Endodermal cell (in vitro differentiated cells): ENCODE data around the gene EIF4A2. TPM values are rescaled to one million over a fixed set of nuclear protein-coding genes. Genes with fewer than 3 reads are reported as not detected.
A peak's percentile ranks its signal among the peaks of the same experiment; 100 is the strongest.
"Not testable (repeated sequence)": the region's sequence is repeated elsewhere in the genome, so short reads cannot be mapped to it uniquely, and the experiment has no call there.

Experiments
- DNase-seq: peaks from one replicate; pipeline ENCODE4 v3.0.0-alpha.2; 2017
- H3K27ac ChIP-seq: 2 replicates; pipeline ENCODE4 v1.5.1; 2013; ENCODE audit warnings: mild to moderate bottlenecking, low read depth, low read length, moderate library complexity
- H3K27me3 ChIP-seq: 2 replicates; pipeline ENCODE4 v1.6.1; 2013; ENCODE audit warnings: mild to moderate bottlenecking, low read length, moderate library complexity; ENCODE audit not compliant: insufficient read depth, control insufficient read depth, poor library complexity, severe bottlenecking
- H3K36me3 ChIP-seq: 2 replicates; pipeline ENCODE4 v1.7.0; 2013; ENCODE audit warnings: mild to moderate bottlenecking, low read length, moderate library complexity; ENCODE audit not compliant: control insufficient read depth, insufficient read depth
- H3K4me1 ChIP-seq: one replicate; pipeline ENCODE4 v1.7.0; 2013; ENCODE audit warnings: low read length; ENCODE audit not compliant: control insufficient read depth, insufficient read depth
- H3K4me3 ChIP-seq: 2 replicates; pipeline ENCODE4 v1.5.1; 2013; ENCODE audit warnings: mild to moderate bottlenecking, low read length, moderate library complexity
- H3K9ac ChIP-seq: 2 replicates; pipeline ENCODE4 v1.6.1; 2013; ENCODE audit warnings: mild to moderate bottlenecking, low read length, moderate library complexity; ENCODE audit not compliant: poor library complexity, severe bottlenecking; ENCODE audit errors: extremely low read depth
- H3K9me3 ChIP-seq: 2 replicates; pipeline ENCODE4 v1.6.1; 2013; ENCODE audit warnings: mild to moderate bottlenecking, low read length, moderate library complexity; ENCODE audit not compliant: control insufficient read depth
- H3K27ac Mint-ChIP-seq: 2 replicates; pipeline ENCODE4 v1.8.0; 2020; ENCODE audit warnings: mixed read lengths
- H3K27me3 Mint-ChIP-seq: 2 replicates; pipeline ENCODE4 v1.8.0; 2021; ENCODE audit warnings: mild to moderate bottlenecking, mixed read lengths; ENCODE audit not compliant: insufficient read depth
- H3K36me3 Mint-ChIP-seq: 2 replicates; pipeline ENCODE4 v1.8.0; 2020; ENCODE audit warnings: low read depth, mixed read lengths
- H3K4me1 Mint-ChIP-seq: 2 replicates; pipeline ENCODE4 v1.8.0; 2020; ENCODE audit warnings: mixed read lengths
- H3K4me3 Mint-ChIP-seq: 2 replicates; pipeline ENCODE4 v1.8.0; 2020; ENCODE audit warnings: mild to moderate bottlenecking, moderate library complexity, mixed read lengths
- H3K9me3 Mint-ChIP-seq: 2 replicates; pipeline ENCODE4 v1.8.0; 2020; ENCODE audit warnings: mild to moderate bottlenecking, mixed read lengths
- WGBS, 2 experiments: methylation state at CpG; one replicate each; pipeline versions ENCODE4 v1.1.5 to v1.1.7; 2013; ENCODE audit warnings: missing lambda C conversion rate in 2 of 2, mixed read lengths in 1 of 2; ENCODE audit not compliant: insufficient coverage in 1 of 2, insufficient read length in 1 of 2; 5-methylcytosine and 5-hydroxymethylcytosine counted together
- total RNA-seq, 2 donors: library from RNA; stranded (reverse); fragmentation: NEBNext Ultra II Directional in 1 of 2; extraction: Animal tissue kit (Norgen Biotek cat#: 25700) in 1 of 2; gene quantifications; 2 replicates in 1 of 2; 3 replicates in 1 of 2; pipeline ENCODE4 v1.2.1, GENCODE V29; 2021
- TF ChIP-seq, protein P1 (sequence below): fragments of 200-600 bp; sonication (generic); conservative IDR thresholded peaks from 2 replicates; pipeline ENCODE4 v1.5.0; 2021; ENCODE audit warnings: antibody characterized with exemption, mild to moderate bottlenecking

Gene EIF4A2
- total RNA-seq, 2 donors from 2014 or later, result 329 TPM

DNA sequence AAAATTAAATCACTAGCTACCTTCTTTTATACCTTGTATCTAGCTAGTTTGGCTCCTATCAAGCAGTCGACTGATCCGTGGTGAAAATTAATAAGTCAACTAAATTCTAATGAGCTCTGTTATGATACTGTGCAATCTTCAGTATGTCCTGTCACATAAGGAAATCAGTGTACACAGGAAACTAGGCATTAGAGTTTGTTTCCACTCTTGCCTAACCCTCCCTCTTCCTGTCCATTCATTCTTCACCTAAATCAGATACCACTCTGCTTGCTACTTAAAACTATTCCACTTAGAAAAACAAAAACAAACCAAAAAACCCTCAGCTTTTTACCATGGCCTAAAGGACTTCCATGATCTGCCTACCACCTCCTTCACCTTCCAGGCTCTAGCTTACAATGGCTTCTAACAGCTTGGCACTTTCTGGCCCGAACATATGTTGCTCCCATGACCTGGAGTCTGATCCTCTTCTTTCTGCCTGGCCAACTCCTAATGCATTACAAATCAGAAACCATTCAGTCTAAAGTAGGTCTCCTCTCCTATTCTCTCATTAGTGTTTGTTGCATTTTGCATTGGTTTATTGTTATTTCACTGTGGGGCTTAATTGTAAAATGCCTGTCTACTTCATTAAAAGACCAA lies 15.0 kb downstream of the EIF4A2 start:
- no peak overlapping the region for H3K4me3 ChIP-seq
- no peak overlapping the region for H3K4me3 Mint-ChIP-seq
- no peaks in the 10 kb centered on the region for H3K9me3 Mint-ChIP-seq
- no peak overlapping the region for H3K27ac ChIP-seq
- H3K27ac Mint-ChIP-seq, result no peak overlapping the region
- H3K9ac ChIP-seq, result no peak overlapping the region
- no peaks in the 10 kb centered on the region for H3K27me3 Mint-ChIP-seq
- no peaks in the 10 kb centered on the region for H3K27me3 ChIP-seq
- H3K36me3 ChIP-seq, result peaks cover 88% of the 10 kb centered on the region
- peak; percentile 22 for DNase-seq
- WGBS, 2 experiments, result 94 to 96% methylated on average over 3 of the region's 3 CpGs
- H3K36me3 Mint-ChIP-seq, result peaks cover 67% of the 10 kb centered on the region
- H3K4me1 ChIP-seq, result no peaks in the 10 kb centered on the region
- H3K4me1 Mint-ChIP-seq, result no peaks in the 10 kb centered on the region
- TF ChIP-seq, protein P1, sequence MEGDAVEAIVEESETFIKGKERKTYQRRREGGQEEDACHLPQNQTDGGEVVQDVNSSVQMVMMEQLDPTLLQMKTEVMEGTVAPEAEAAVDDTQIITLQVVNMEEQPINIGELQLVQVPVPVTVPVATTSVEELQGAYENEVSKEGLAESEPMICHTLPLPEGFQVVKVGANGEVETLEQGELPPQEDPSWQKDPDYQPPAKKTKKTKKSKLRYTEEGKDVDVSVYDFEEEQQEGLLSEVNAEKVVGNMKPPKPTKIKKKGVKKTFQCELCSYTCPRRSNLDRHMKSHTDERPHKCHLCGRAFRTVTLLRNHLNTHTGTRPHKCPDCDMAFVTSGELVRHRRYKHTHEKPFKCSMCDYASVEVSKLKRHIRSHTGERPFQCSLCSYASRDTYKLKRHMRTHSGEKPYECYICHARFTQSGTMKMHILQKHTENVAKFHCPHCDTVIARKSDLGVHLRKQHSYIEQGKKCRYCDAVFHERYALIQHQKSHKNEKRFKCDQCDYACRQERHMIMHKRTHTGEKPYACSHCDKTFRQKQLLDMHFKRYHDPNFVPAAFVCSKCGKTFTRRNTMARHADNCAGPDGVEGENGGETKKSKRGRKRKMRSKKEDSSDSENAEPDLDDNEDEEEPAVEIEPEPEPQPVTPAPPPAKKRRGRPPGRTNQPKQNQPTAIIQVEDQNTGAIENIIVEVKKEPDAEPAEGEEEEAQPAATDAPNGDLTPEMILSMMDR, result no peak
- H3K9me3 ChIP-seq, result no peaks in the 10 kb centered on the region

DNA sequence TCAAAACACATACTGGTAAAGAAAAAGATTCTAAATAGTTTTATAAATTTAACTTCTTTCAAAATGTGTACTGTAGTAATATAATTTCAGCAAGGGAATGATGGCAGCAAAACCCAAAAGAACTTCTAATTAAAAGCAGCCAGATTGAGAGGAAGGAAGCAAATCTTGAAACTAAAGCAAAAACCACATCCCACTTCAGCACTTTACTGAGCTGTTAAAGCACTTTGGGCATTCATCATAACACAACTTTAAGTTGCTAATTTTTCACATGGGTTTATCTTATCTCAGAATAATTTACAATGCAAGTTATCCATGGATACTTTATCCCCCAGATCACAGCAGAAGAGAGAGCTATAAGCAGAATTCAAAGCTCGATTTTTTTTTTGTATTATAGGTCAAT lies 16.9 kb downstream of the EIF4A2 start:
- Histone ChIP-seq H3K36me3 (peaks cover 85% of the 10 kb centered on the region), H3K9ac (no peak overlapping the region), H3K9me3 (no peaks in the 10 kb centered on the region), H3K27ac (no peak overlapping the region), H3K4me1 (no peaks in the 10 kb centered on the region), H3K27me3 (no peaks in the 10 kb centered on the region), H3K4me3 (no peak overlapping the region)
- Mint-ChIP-seq H3K36me3 (peaks cover 66% of the 10 kb centered on the region), H3K27ac (no peak overlapping the region), H3K4me3 (no peak overlapping the region), H3K4me1 (no peaks in the 10 kb centered on the region), H3K27me3 (no peaks in the 10 kb centered on the region), H3K9me3 (no peaks in the 10 kb centered on the region)
- TF ChIP-seq, protein P1, result no peak
- DNase-seq, result no peak
- WGBS, 2 experiments, result 100% methylated on average over 1 of the region's 1 CpG; no CpG with 5 or more reads in 1 of the 2 experiments

DNA sequence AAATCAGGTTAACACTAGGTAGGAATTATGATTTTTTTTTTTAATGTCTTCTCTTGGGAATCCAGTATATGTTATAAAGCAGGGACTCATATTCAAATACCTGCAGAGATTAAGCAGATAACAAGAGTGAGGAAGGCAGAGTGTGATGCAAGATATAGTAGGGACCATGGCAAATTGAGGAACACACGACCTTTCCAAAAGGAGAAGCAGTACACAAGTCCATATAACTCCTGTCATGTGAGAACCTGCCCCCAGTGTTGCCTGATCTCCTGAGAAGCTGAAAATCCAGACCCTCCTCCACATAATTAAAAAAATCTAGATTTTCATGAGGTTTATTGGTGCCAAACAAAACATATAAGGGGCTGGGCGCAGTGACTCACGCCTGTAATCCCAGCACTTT lies 19.3 kb downstream of the EIF4A2 start:
- WGBS, 2 experiments, result 86 to 96% methylated on average over 3 of the region's 3 CpGs
- Mint-ChIP-seq H3K27ac (no peak overlapping the region), H3K27me3 (no peaks in the 10 kb centered on the region), H3K9me3 (no peaks in the 10 kb centered on the region), H3K4me1 (peaks cover 7% of the 10 kb centered on the region), H3K36me3 (peaks cover 49% of the 10 kb centered on the region), H3K4me3 (no peak overlapping the region)
- Histone ChIP-seq H3K27ac (no peak overlapping the region), H3K9ac (no peak overlapping the region), H3K4me3 (no peak overlapping the region), H3K27me3 (no peaks in the 10 kb centered on the region), H3K36me3 (peaks cover 64% of the 10 kb centered on the region), H3K4me1 (no peaks in the 10 kb centered on the region), H3K9me3 (no peaks in the 10 kb centered on the region)
- TF ChIP-seq, protein P1, result no peak
- no peak for DNase-seq

DNA sequence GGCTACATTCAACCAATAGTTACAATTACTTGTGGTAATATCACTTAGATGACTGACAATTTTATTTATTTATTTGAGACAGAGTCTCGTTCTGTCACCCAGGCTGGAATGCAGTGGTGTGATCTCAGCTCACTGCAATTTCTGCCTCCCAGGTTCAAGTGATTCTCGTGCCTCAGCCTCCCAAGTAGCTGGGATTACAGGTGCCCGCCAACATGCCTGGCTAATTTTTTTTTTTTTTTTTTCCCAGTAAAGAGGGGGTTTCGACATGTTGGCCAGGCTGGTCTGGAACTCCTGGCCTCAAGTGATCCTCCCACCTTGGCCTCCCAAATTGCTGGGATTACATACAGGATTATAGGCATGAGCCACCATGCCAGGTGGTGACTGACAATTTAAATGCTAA lies 20.1 kb downstream of the EIF4A2 start:
- not testable (repeated sequence) for H3K9me3 ChIP-seq, H3K9ac ChIP-seq, H3K4me3 Mint-ChIP-seq, H3K27ac ChIP-seq, H3K4me3 ChIP-seq, H3K9me3 Mint-ChIP-seq, H3K27me3 ChIP-seq, H3K27ac Mint-ChIP-seq, DNase-seq, H3K4me1 ChIP-seq, H3K27me3 Mint-ChIP-seq, H3K4me1 Mint-ChIP-seq
- WGBS, 2 experiments, result 82 to 91% methylated on average over 4 of the region's 4 CpGs
- H3K36me3 Mint-ChIP-seq, result peaks cover 47% of the 10 kb centered on the region
- H3K36me3 ChIP-seq, result peaks cover 57% of the 10 kb centered on the region
